Measurements from ENCODE around the gene SAMD1. TPM values are rescaled to one million over a fixed set of nuclear protein-coding genes. Genes with fewer than 3 reads are reported as not detected.

SAMD1 gene
- total and polyA plus RNA-seq, 2 experiments from 2014 or later = 32.2 to 69.0 TPM

DNA sequence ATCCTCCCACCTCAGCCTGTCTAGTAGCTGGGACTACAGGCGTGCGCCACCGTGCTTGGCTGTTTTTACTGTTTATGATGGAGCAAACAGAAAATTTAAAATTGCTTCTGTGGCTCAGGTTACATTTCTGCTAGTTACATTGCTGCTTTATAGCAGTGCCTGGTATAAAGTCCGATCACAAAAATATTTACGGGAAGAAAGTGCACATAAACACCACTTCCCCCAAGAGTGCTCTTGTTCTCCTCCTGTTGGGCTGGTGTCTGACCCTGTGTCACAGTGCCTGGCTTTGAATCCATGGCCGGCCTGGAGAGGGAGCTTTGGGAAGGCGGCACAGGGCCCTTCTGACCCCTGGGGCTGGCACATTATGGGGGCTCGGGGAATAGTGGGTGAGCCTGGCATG lies 15.1 kb upstream of the SAMD1 start:
- no peaks in the 10 kb centered on the region for H3K36me3 ChIP-seq (ENCODE audit: insufficient read depth)
- H4K20me1 ChIP-seq (replicated peaks; ENCODE audit: insufficient read depth) = no peaks in the 10 kb centered on the region; the same call in 1 of the 2 replicates
- no peaks in the 10 kb centered on the region for H3K79me2 ChIP-seq (replicated peaks; ENCODE audit: insufficient read depth)
- no peak overlapping the region for H3K27ac ChIP-seq (ENCODE audit: low read depth)
- H3K27me3 ChIP-seq (ENCODE audit: insufficient read depth) = no peaks in the 10 kb centered on the region
- no peaks in the 10 kb centered on the region; the same call in 1 of the 2 replicates for H3F3A ChIP-seq (replicated peaks; ENCODE audit: low read depth)
- ATAC-seq (no peak), DNase-seq (ENCODE audit: low spot score) (no peak)
- no peak overlapping the region for H3K27ac Mint-ChIP-seq
- no peak overlapping the region for H3K4me3 ChIP-seq
- no peak overlapping the region for H2AFZ ChIP-seq
- no peaks in the 10 kb centered on the region for H3K27me3 Mint-ChIP-seq (ENCODE audit: insufficient read depth, low read depth, poor library complexity)
- no peaks in the 10 kb centered on the region for H3K9me2 ChIP-seq (ENCODE audit: insufficient read depth)
- no peak overlapping the region for H3K4me3 Mint-ChIP-seq
- H3K4me2 ChIP-seq = no peak overlapping the region
- no peaks in the 10 kb centered on the region; the same call in 2 of the 3 replicates for H3K36me3 Mint-ChIP-seq (ENCODE audit: low read depth)
- TF ChIP-seq EZH2 (IDR thresholded peaks at IDR 0.05; ENCODE audit: low read depth, unreplicated experiment) (no peak), CREB1 (CRISPR knock-in tag; IDR thresholded peaks at IDR 0.05; ENCODE audit: low read depth) (no peak), STAT1 (IDR thresholded peaks at IDR 0.05; ENCODE audit: unreplicated experiment) (no peak), ZNF114 (CRISPR knock-in tag; IDR thresholded peaks at IDR 0.05) (no peak), POLR2AphosphoS5 (IDR thresholded peaks at IDR 0.05; ENCODE audit: low read depth) (no peak), NANOG (IDR thresholded peaks at IDR 0.05; ENCODE audit: borderline replicate concordance) (no peak), ZNF331 (CRISPR knock-in tag; IDR thresholded peaks at IDR 0.05; ENCODE audit: low read depth) (no peak), JUNB (IDR thresholded peaks at IDR 0.05; ENCODE audit: unreplicated experiment) (no peak), EZH2phosphoT487 (IDR thresholded peaks at IDR 0.05; ENCODE audit: unreplicated experiment) (no peak)
- TF ChIP-seq, protein P1, sequence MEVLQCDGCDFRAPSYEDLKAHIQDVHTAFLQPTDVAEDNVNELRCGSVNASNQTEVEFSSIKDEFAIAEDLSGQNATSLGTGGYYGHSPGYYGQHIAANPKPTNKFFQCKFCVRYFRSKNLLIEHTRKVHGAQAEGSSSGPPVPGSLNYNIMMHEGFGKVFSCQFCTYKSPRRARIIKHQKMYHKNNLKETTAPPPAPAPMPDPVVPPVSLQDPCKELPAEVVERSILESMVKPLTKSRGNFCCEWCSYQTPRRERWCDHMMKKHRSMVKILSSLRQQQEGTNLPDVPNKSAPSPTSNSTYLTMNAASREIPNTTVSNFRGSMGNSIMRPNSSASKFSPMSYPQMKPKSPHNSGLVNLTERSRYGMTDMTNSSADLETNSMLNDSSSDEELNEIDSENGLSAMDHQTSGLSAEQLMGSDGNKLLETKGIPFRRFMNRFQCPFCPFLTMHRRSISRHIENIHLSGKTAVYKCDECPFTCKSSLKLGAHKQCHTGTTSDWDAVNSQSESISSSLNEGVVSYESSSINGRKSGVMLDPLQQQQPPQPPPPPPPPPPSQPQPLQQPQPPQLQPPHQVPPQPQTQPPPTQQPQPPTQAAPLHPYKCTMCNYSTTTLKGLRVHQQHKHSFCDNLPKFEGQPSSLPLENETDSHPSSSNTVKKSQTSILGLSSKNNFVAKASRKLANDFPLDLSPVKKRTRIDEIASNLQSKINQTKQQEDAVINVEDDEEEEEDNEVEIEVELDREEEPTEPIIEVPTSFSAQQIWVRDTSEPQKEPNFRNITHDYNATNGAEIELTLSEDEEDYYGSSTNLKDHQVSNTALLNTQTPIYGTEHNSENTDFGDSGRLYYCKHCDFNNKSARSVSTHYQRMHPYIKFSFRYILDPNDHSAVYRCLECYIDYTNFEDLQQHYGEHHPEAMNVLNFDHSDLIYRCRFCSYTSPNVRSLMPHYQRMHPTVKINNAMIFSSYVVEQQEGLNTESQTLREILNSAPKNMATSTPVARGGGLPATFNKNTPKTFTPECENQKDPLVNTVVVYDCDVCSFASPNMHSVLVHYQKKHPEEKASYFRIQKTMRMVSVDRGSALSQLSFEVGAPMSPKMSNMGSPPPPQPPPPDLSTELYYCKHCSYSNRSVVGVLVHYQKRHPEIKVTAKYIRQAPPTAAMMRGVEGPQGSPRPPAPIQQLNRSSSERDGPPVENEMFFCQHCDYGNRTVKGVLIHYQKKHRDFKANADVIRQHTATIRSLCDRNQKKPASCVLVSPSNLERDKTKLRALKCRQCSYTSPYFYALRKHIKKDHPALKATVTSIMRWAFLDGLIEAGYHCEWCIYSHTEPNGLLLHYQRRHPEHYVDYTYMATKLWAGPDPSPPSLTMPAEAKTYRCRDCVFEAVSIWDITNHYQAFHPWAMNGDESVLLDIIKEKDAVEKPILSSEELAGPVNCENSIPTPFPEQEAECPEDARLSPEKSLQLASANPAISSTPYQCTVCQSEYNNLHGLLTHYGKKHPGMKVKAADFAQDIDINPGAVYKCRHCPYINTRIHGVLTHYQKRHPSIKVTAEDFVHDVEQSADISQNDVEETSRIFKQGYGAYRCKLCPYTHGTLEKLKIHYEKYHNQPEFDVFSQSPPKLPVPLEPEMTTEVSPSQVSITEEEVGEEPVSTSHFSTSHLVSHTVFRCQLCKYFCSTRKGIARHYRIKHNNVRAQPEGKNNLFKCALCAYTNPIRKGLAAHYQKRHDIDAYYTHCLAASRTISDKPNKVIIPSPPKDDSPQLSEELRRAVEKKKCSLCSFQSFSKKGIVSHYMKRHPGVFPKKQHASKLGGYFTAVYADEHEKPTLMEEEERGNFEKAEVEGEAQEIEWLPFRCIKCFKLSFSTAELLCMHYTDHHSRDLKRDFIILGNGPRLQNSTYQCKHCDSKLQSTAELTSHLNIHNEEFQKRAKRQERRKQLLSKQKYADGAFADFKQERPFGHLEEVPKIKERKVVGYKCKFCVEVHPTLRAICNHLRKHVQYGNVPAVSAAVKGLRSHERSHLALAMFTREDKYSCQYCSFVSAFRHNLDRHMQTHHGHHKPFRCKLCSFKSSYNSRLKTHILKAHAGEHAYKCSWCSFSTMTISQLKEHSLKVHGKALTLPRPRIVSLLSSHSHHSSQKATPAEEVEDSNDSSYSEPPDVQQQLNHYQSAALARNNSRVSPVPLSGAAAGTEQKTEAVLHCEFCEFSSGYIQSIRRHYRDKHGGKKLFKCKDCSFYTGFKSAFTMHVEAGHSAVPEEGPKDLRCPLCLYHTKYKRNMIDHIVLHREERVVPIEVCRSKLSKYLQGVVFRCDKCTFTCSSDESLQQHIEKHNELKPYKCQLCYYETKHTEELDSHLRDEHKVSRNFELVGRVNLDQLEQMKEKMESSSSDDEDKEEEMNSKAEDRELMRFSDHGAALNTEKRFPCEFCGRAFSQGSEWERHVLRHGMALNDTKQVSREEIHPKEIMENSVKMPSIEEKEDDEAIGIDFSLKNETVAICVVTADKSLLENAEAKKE (CRISPR knock-in tag; IDR thresholded peaks at IDR 0.05) = no peak
- TF ChIP-seq, protein P2, sequence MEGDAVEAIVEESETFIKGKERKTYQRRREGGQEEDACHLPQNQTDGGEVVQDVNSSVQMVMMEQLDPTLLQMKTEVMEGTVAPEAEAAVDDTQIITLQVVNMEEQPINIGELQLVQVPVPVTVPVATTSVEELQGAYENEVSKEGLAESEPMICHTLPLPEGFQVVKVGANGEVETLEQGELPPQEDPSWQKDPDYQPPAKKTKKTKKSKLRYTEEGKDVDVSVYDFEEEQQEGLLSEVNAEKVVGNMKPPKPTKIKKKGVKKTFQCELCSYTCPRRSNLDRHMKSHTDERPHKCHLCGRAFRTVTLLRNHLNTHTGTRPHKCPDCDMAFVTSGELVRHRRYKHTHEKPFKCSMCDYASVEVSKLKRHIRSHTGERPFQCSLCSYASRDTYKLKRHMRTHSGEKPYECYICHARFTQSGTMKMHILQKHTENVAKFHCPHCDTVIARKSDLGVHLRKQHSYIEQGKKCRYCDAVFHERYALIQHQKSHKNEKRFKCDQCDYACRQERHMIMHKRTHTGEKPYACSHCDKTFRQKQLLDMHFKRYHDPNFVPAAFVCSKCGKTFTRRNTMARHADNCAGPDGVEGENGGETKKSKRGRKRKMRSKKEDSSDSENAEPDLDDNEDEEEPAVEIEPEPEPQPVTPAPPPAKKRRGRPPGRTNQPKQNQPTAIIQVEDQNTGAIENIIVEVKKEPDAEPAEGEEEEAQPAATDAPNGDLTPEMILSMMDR (conservative IDR thresholded peaks at IDR 0.05; ENCODE audit: low read depth in 2 of 2) = no peak
- TF ChIP-seq, protein P3, sequence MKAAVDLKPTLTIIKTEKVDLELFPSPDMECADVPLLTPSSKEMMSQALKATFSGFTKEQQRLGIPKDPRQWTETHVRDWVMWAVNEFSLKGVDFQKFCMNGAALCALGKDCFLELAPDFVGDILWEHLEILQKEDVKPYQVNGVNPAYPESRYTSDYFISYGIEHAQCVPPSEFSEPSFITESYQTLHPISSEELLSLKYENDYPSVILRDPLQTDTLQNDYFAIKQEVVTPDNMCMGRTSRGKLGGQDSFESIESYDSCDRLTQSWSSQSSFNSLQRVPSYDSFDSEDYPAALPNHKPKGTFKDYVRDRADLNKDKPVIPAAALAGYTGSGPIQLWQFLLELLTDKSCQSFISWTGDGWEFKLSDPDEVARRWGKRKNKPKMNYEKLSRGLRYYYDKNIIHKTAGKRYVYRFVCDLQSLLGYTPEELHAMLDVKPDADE (IDR thresholded peaks at IDR 0.05) = no peak
- TF ChIP-seq, protein P4, sequence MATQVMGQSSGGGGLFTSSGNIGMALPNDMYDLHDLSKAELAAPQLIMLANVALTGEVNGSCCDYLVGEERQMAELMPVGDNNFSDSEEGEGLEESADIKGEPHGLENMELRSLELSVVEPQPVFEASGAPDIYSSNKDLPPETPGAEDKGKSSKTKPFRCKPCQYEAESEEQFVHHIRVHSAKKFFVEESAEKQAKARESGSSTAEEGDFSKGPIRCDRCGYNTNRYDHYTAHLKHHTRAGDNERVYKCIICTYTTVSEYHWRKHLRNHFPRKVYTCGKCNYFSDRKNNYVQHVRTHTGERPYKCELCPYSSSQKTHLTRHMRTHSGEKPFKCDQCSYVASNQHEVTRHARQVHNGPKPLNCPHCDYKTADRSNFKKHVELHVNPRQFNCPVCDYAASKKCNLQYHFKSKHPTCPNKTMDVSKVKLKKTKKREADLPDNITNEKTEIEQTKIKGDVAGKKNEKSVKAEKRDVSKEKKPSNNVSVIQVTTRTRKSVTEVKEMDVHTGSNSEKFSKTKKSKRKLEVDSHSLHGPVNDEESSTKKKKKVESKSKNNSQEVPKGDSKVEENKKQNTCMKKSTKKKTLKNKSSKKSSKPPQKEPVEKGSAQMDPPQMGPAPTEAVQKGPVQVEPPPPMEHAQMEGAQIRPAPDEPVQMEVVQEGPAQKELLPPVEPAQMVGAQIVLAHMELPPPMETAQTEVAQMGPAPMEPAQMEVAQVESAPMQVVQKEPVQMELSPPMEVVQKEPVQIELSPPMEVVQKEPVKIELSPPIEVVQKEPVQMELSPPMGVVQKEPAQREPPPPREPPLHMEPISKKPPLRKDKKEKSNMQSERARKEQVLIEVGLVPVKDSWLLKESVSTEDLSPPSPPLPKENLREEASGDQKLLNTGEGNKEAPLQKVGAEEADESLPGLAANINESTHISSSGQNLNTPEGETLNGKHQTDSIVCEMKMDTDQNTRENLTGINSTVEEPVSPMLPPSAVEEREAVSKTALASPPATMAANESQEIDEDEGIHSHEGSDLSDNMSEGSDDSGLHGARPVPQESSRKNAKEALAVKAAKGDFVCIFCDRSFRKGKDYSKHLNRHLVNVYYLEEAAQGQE (IDR thresholded peaks at IDR 0.05; ENCODE audit: unreplicated experiment) = no peak
- no peaks in the 10 kb centered on the region for H3K9me3 Mint-ChIP-seq
- H3K4me1 ChIP-seq (ENCODE audit: insufficient read depth) = no peaks in the 10 kb centered on the region
- no peaks in the 10 kb centered on the region; the same call in 2 of the 3 replicates for H3K4me1 Mint-ChIP-seq
